ENCODE results near the gene CEP170B. TPM values are rescaled to one million over a fixed set of nuclear protein-coding genes. Genes with fewer than 3 reads are reported as not detected.
"Not testable (repeated sequence)": the region's sequence is repeated elsewhere in the genome, so short reads cannot be mapped to it uniquely, and the experiment has no call there.

CEP170B gene
- polyA plus RNA-seq, 2 of the 4 experiments (the other 2 are of a cell fraction) = 4.5 to 13.5 TPM

GRCh38 chr14:104888489-104889374, 23.7 kb downstream of the CEP170B start:
- FAIRE-seq = no peak
- Histone ChIP-seq H3K4me2 (no peak overlapping the region), H3K9me3 (no peaks in the 10 kb centered on the region), H3K4me1 (no peaks in the 10 kb centered on the region), H3K27ac (no peak overlapping the region), H3K4me3 (no peak overlapping the region)
- no peak for DNase-seq (ENCODE audit: low read depth in 1 of 2, low spot score in 1 of 2)
- CTCF ChIA-PET = interaction anchor here (1.2 to 2.6 kb wide), 2 partner anchors 7 to 13 kb away, joined by 3 to 15 read pairs; no protein-coding TSS in a partner anchor
- 91% methylated on average over 15 of the region's 26 CpGs for WGBS (ENCODE audit: missing lambda C conversion rate)
- no peak for TF ChIP-seq KDM1A (IDR thresholded peaks at IDR 0.05; ENCODE audit: low read depth)
- TF ChIP-seq RARB (CRISPR knock-in tag; IDR thresholded peaks at IDR 0.05) = no peak
- no peak for TF ChIP-seq HOXA7 (CRISPR knock-in tag; IDR thresholded peaks at IDR 0.05)
- no peak for TF ChIP-seq PBX3 (IDR thresholded peaks at IDR 0.05)
- no peak for TF ChIP-seq KDM5A (IDR thresholded peaks at IDR 0.05)
- TF ChIP-seq CTCF (IDR thresholded peaks at IDR 0.05) = no peak
- TF ChIP-seq USF2 (IDR thresholded peaks at IDR 0.05) = no peak
- no peak for TF ChIP-seq SREBF2 (IDR thresholded peaks at IDR 0.05)
- no peak for TF ChIP-seq SMC3 (IDR thresholded peaks at IDR 0.05)
- no peak for TF ChIP-seq PHF8 (IDR thresholded peaks at IDR 0.05; ENCODE audit: borderline replicate concordance, low read depth)
- TF ChIP-seq REST (IDR thresholded peaks at IDR 0.05) = no peak
- TF ChIP-seq ZNF302 (CRISPR knock-in tag; IDR thresholded peaks at IDR 0.05) = no peak
- ATAC-seq = no peak
- POLR2A ChIA-PET = no interaction called here

- POLR2A ChIA-PET = no interaction called here
- Histone ChIP-seq H3K27ac (no peak overlapping the region), H3K4me3 (no peak overlapping the region), H3K4me2 (no peak overlapping the region), H3K4me1 (no peaks in the 10 kb centered on the region), H3K9me3 (no peaks in the 10 kb centered on the region)
- ATAC-seq (no peak), FAIRE-seq (no peak), DNase-seq (ENCODE audit: low read depth in 1 of 2, low spot score in 1 of 2) (no peak)
- WGBS (ENCODE audit: missing lambda C conversion rate) = 93% methylated on average over 23 of the region's 23 CpGs
- no peak for TF ChIP-seq KDM5A (IDR thresholded peaks at IDR 0.05)
- TF ChIP-seq NPAS2 (CRISPR knock-in tag; IDR thresholded peaks at IDR 0.05; ENCODE audit: borderline replicate concordance) = no peak
- CTCF ChIA-PET = interaction anchor here (1.2 kb wide), 1 partner anchor 12 kb away, joined by 3 read pairs; no protein-coding TSS in a partner anchor
Measured at GRCh38 chr14:104889375-104889757, 24.3 kb downstream of the CEP170B start.

GRCh38 chr14:104890292-104890691, 25.2 kb downstream of the CEP170B start:
- H3K4me3 ChIP-seq; H3K4me2 ChIP-seq; FAIRE-seq; CTCF ChIA-PET; H3K4me1 ChIP-seq; H3K27ac ChIP-seq; POLR2A ChIA-PET; DNase-seq (ENCODE audit: low read depth in 1 of 2, low spot score in 1 of 2); ATAC-seq; H3K9me3 ChIP-seq: not testable (repeated sequence)
